Astrocyte of the spinal cord (primary cell): Measurements from ENCODE around the gene PILRB.

Source experiments
- DNase-seq: peaks from one replicate; pipeline ENCODE4 v3.0.0; 2011; ENCODE audit warnings: low read depth, low spot score
- H3K4me3 ChIP-seq: 2 replicates; pipeline ENCODE4 v1.5.1; 2011; ENCODE audit warnings: low read depth, mild to moderate bottlenecking, low read length, moderate library complexity
- in situ Hi-C: cut with HindIII; loops from 2 replicates; pipeline ENCODE4 v1.10.0; 2017; ENCODE audit warnings: low sequenced_read_pairs
- TF ChIP-seq, protein P1 (sequence below): IDR thresholded peaks from 2 replicates; pipeline ENCODE4 v1.5.1; 2012; ENCODE audit warnings: low read depth, mild to moderate bottlenecking, low read length, inconsistent platforms

The PILRB gene

DNA sequence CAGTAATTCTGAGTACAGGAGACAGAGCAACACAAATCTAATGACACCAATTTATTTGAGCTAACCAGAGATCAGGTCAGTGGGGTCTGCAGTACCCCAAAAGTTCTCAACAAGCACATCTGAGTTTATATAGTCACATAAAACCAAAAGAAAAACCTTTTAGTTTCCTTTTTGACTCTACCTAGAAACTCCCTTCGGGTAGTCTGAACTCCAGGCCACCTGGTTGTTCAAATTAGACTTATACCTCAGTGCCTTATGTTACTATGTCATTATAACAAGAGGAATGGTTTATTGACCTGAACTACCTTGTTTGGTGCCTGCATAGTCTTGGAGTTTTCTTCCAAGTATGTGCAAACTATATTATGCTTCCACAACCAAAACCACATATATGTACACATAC, 56.0 kb downstream of the PILRB start:
- TF ChIP-seq, protein P1, sequence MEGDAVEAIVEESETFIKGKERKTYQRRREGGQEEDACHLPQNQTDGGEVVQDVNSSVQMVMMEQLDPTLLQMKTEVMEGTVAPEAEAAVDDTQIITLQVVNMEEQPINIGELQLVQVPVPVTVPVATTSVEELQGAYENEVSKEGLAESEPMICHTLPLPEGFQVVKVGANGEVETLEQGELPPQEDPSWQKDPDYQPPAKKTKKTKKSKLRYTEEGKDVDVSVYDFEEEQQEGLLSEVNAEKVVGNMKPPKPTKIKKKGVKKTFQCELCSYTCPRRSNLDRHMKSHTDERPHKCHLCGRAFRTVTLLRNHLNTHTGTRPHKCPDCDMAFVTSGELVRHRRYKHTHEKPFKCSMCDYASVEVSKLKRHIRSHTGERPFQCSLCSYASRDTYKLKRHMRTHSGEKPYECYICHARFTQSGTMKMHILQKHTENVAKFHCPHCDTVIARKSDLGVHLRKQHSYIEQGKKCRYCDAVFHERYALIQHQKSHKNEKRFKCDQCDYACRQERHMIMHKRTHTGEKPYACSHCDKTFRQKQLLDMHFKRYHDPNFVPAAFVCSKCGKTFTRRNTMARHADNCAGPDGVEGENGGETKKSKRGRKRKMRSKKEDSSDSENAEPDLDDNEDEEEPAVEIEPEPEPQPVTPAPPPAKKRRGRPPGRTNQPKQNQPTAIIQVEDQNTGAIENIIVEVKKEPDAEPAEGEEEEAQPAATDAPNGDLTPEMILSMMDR: no peak
- no peak overlapping the region for H3K4me3 ChIP-seq
- in situ Hi-C loops: no loop called here
- DNase-seq: no peak

DNA sequence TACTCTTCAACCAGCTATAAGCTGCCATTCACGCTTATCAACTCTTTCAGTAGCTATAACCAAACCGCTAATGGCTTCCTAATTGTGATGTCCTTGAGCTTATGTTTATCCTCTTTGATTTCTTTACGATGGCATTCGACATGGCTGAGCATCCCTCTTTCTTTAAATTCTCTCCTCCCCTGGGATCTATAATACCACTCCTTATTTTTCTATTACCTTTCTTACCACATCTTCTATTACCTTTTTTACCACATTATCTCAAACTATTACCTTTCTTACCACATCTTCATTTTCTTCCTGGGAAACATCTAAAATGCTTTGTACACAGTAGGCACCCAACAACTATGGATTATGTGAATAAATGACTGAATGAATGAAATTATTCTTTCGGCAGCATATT, 57.5 kb downstream of the PILRB start:
- no peak for DNase-seq
- TF ChIP-seq, protein P1: no peak
- no peak overlapping the region for H3K4me3 ChIP-seq
- in situ Hi-C loops: no loop called here
